Measurements from ENCODE around the gene GAS2.

Gene GAS2

GRCh38 chr11:22795914-22796313 lies 129.5 kb downstream of the GAS2 start:
- H3F3A ChIP-seq (ENCODE audit: insufficient read depth, low read length), result no peaks in the 10 kb centered on the region
- 0 out of 2 replicates have a peak, but pooled peaks cover 9% of the 10 kb centered on the region for H3K79me2 ChIP-seq (ENCODE audit: low read length)
- H3K27ac ChIP-seq (ENCODE audit: low read length), result no peak overlapping the region
- H3K27me3 ChIP-seq (replicated peaks; ENCODE audit: insufficient read depth, low read length), result no peaks in the 10 kb centered on the region
- no peaks in the 10 kb centered on the region for H4K20me1 ChIP-seq (ENCODE audit: insufficient read depth, low read length)
- TF ChIP-seq EZH2phosphoT487 (IDR thresholded peaks at IDR 0.05; ENCODE audit: low read length) (no peak), EZH2 (optimal IDR thresholded peaks at IDR 0.05; ENCODE audit: low read depth, low read length) (no peak), CTCF (IDR thresholded peaks at IDR 0.05; ENCODE audit: low read length) (no peak)
- no peak overlapping the region for H3K4me2 ChIP-seq (ENCODE audit: low read depth, low read length)
- H3K4me1 ChIP-seq (ENCODE audit: low read length), result no peaks in the 10 kb centered on the region
- no peaks in the 10 kb centered on the region for H3K9me2 ChIP-seq (replicated peaks; ENCODE audit: insufficient read depth, low read length)
- no peak overlapping the region for H3K9ac ChIP-seq (ENCODE audit: low read length)
- no peak for DNase-seq
- no peaks in the 10 kb centered on the region for H3K36me3 ChIP-seq (replicated peaks; ENCODE audit: insufficient read depth, low read length)
- no peaks in the 10 kb centered on the region for H3K9me3 ChIP-seq (replicated peaks; ENCODE audit: insufficient read depth, low read length)
- no peak overlapping the region for H3K4me3 ChIP-seq (ENCODE audit: low read length)
- no peak overlapping the region for H2AFZ ChIP-seq (ENCODE audit: low read length)

- no peak overlapping the region for H3K4me2 ChIP-seq (ENCODE audit: low read depth, low read length)
- H4K20me1 ChIP-seq (ENCODE audit: insufficient read depth, low read length), result no peaks in the 10 kb centered on the region
- no peaks in the 10 kb centered on the region for H3K36me3 ChIP-seq (replicated peaks; ENCODE audit: insufficient read depth, low read length)
- H3K9ac ChIP-seq (ENCODE audit: low read length), result no peak overlapping the region
- H3K9me2 ChIP-seq (replicated peaks; ENCODE audit: insufficient read depth, low read length), result no peaks in the 10 kb centered on the region
- DNase-seq, result no peak
- no peaks in the 10 kb centered on the region for H3K9me3 ChIP-seq (replicated peaks; ENCODE audit: insufficient read depth, low read length)
- no peaks in the 10 kb centered on the region for H3K4me1 ChIP-seq (ENCODE audit: low read length)
- H3K4me3 ChIP-seq (ENCODE audit: low read length), result no peak overlapping the region
- TF ChIP-seq EZH2phosphoT487 (IDR thresholded peaks at IDR 0.05; ENCODE audit: low read length), result no peak
- no peak for TF ChIP-seq CTCF (IDR thresholded peaks at IDR 0.05; ENCODE audit: low read length)
- TF ChIP-seq EZH2 (optimal IDR thresholded peaks at IDR 0.05; ENCODE audit: low read depth, low read length), result no peak
- no peaks in the 10 kb centered on the region for H3F3A ChIP-seq (ENCODE audit: insufficient read depth, low read length)
- H3K27me3 ChIP-seq (replicated peaks; ENCODE audit: insufficient read depth, low read length), result no peaks in the 10 kb centered on the region
- 0 out of 2 replicates have a peak, but pooled peaks cover 9% of the 10 kb centered on the region for H3K79me2 ChIP-seq (ENCODE audit: low read length)
- H2AFZ ChIP-seq (ENCODE audit: low read length), result no peak overlapping the region
- no peak overlapping the region for H3K27ac ChIP-seq (ENCODE audit: low read length)
Measured at GRCh38 chr11:22797047-22797446, 130.6 kb downstream of the GAS2 start.

- Histone ChIP-seq H3K9ac (ENCODE audit: low read length) (no peak overlapping the region), H3K27me3 (replicated peaks; ENCODE audit: insufficient read depth, low read length) (no peaks in the 10 kb centered on the region), H3F3A (ENCODE audit: insufficient read depth, low read length) (no peaks in the 10 kb centered on the region), H3K4me2 (ENCODE audit: low read depth, low read length) (no peak overlapping the region), H3K4me1 (ENCODE audit: low read length) (no peaks in the 10 kb centered on the region), H3K4me3 (ENCODE audit: low read length) (no peak overlapping the region), H4K20me1 (ENCODE audit: insufficient read depth, low read length) (no peaks in the 10 kb centered on the region), H3K9me2 (replicated peaks; ENCODE audit: insufficient read depth, low read length) (no peaks in the 10 kb centered on the region), H2AFZ (ENCODE audit: low read length) (no peak overlapping the region), H3K27ac (ENCODE audit: low read length) (no peak overlapping the region), H3K36me3 (replicated peaks; ENCODE audit: insufficient read depth, low read length) (no peaks in the 10 kb centered on the region), H3K79me2 (ENCODE audit: low read length) (0 out of 2 replicates have a peak, but pooled peaks cover 12% of the 10 kb centered on the region), H3K9me3 (replicated peaks; ENCODE audit: insufficient read depth, low read length) (no peaks in the 10 kb centered on the region)
- no peak for TF ChIP-seq CTCF (IDR thresholded peaks at IDR 0.05; ENCODE audit: low read length)
- TF ChIP-seq EZH2 (optimal IDR thresholded peaks at IDR 0.05; ENCODE audit: low read depth, low read length), result no peak
- TF ChIP-seq EZH2phosphoT487 (IDR thresholded peaks at IDR 0.05; ENCODE audit: low read length), result no peak
- no peak for DNase-seq
Measured at GRCh38 chr11:22798901-22799300, 132.5 kb downstream of the GAS2 start.
